IPS-NIHi7 (cell line): ENCODE data around the gene RNF212.
A peak's percentile ranks its signal among the peaks of the same experiment; 100 is the strongest.

Source experiments
- DNase-seq: peaks from one replicate; pipeline ENCODE4 v3.0.0; 2012; ENCODE audit warnings: mixed read lengths; ENCODE audit errors: extremely low spot score

The RNF212 gene

DNA sequence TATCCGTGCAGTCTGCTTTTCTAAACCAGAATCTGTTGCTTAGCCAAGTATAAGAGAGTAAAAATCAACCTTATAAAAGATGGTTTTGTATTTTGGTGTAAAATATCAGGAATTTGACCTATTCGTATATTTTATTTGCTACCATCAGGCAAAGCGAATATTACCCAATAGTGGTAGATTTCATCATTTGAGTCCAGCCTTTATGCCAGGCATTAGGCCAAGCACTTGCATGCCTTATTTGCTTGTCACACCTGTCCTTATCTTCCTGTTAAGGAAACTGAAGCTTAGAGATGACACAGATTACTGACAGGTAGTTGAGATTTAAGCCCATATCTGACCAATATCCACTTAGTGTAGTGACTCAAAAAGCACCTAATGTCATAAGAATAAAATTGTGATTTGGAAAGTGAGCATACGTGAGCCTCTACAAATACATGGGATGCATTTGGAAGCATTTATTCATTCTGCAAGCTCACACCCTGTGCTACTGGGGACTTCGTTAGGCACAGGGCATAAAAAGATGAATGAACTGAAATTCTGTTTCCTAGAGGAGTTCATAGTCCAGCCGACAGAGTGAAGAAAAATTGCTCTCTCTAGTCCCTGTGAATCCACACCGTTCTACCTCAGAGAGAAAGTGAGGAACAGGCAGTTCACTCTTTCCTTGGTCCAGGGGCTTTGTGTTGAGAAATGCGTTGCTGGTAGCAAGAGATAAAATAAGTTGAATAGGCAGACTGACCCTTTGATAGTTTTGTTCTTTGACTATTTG lies 2.3 kb upstream of the RNF212 start:
- no peak for DNase-seq

DNA sequence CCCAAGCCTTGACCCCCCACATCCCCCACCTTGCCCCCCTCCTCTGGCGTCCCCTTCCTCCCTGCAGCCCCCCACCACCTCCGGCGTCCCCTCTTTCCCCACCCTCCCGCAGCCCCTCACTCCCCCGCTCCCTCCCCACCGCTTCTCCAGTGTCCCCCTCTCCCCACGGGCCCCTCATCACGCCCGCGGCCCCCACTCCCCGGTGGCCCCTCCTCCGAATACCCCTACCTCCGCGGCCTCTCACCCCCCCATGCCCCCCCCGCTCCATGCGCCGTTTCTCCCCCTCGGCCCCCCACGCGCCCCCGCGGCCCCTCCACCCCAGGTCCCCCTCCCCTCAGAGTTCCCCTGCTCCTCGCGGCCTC lies 562 bp downstream of the RNF212 start:
- DNase-seq = no peak

DNA sequence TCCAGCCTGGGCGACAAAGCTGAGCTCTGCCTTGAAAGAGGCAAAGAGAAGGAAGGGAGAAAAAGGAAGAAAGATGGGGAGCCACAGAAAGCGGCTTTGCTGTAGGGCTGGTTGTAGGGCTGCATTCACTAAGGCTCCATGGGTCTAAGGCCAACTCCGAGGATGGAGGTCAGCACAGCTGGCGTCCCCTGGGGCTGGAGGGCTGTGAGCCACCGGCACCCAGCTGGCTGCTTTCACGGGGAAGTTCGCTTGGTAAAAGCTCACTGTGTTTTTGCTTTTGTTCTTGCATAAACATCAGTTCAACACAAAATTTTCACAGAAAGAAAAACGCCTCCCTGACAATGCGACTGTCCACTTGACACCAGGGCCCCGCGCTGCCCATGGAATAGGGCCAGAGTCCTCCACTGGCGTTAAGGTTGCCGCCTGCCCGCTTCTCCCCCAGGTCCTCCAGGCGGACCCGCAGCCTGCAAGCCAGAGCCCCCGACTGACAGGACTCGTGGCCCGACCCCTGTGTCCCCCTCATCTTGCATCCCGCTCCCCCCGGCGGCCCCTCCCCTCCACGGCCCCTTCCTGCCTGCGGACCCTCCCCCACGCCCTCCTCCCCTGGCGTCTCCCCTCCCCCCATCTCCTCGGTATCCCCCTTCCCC lies 1.1 kb downstream of the RNF212 start:
- no peak for DNase-seq

DNA sequence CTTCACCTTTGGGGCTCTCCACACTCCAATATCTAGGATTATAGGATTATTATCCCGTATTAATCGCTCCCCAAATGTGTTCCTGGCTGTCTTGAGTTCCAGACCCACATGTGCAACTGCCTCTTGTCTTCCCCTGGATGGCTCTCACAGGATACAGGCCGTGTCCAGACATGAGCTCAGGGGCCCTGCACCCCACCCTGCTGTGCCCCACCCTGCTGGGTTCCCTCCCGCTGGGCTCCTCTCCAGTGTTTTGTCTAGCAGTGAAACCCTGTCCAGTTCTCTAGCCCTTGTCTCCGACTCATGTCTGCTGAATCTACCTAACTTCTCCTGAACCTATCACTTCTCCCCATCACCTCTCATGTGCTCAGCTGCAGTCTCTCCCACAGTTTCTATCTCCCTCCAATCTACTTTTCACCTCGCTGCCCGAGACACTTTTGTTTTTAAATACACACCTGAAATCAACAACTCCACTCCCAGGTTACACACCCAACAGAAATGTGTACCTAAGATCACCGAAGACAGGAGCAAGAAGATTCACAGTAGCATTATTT lies 2.0 kb downstream of the RNF212 start:
- no peak for DNase-seq

DNA sequence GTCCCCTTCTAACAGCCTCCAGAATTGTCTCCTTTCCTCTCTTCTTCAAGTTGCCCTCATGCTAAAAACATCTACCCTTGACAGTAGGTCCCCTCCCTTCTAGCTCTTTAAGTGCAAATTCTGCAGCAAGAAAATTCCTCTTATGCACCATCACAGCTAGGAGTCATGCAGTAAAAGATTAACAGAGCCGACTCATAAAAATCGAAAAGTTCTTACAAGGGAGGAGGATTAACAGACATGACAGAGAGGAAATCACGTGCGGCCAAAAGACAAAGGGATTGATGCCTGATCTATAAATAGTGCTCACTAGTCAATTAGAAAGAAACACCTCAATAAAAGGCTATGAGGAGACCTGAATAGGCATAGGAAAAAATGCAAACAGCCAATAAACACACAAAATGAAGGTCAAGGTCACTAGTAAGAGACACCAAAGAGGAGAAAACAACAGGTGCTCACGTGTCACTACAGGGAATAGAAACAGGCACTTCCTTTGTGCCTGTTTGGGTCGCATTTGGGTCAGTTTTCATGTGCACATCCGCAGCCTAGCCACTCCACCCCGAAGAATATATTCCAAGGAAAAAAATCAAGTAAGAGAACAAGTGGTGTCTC lies 3.4 kb downstream of the RNF212 start:
- no peak for DNase-seq

DNA sequence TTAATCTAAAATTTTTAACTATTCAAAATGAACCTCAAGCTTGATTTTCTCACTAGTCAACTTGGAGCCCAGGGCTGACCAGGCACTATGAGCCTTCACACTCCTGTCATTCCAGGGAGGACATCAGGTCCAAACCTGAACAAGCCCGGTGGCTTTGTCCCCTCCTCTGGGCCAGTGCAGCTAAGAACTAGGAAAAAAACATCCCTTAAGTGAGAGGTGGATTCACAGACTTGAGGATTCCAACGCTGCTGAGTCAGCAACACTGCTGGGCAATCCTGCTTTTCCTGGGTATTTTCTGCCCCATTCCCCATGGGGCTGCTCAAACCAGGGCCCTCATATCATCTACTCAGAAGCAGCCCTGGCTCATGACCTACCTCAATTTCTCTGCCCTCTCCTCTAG lies 4.0 kb downstream of the RNF212 start:
- no peak for DNase-seq

DNA sequence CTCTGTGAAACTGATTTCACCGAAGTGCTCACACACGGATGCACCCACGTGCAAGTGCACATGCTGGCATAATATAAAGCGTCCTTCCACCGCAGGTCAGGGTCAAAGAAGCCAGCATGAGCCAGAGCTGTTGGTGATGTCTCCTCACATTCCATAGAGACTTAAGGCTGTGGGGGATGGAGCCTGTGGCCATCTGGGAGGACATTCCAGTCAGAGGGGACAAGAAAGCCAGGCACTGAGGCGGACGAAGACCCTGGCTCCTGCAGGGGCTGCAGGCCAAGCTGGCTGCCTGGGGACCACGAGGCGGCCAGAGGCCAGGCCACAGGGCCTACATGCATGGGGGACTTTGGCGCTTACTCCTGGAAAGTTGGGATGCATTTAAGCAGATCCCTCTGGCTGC lies 7.7 kb downstream of the RNF212 start:
- DNase-seq = no peak

DNA sequence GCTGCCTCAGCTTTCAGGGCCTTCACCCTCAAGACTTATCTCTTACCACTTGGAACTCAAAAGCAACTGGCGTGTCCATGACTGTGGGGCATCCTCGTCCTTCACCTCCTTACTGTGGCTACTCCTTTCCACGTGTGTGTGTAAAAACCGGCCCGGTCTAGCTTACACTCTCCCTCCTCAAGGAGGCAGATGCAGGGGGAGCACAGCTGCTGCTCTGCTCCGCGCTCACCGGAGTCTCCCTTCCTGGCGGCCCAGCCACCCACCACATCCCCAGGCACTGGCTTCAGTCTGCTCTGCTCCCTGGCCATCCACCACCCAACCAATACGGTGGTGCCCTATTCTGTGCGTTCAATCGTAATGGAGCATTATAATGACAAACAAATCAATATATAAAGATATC lies 8.3 kb downstream of the RNF212 start:
- no peak for DNase-seq

DNA sequence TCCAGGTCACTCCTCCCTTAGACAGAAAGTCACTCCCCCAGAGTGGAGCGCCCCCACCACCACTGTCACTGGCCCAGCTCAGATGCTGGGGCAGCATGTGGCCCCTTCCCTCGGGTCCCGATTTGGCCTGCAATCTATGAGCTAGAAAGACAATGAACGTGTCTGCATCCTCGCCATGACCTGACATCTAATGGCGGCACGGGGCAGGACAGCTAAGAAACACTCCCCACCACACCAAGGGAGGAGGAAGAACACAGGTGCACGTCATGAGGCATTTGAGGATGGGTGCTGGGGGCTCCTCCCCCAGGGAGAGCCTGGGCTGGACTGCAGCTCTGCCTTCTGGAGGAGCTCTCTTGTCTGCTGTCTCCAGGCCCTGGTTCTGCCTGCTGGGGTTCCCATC lies 8.7 kb downstream of the RNF212 start:
- DNase-seq = no peak

DNA sequence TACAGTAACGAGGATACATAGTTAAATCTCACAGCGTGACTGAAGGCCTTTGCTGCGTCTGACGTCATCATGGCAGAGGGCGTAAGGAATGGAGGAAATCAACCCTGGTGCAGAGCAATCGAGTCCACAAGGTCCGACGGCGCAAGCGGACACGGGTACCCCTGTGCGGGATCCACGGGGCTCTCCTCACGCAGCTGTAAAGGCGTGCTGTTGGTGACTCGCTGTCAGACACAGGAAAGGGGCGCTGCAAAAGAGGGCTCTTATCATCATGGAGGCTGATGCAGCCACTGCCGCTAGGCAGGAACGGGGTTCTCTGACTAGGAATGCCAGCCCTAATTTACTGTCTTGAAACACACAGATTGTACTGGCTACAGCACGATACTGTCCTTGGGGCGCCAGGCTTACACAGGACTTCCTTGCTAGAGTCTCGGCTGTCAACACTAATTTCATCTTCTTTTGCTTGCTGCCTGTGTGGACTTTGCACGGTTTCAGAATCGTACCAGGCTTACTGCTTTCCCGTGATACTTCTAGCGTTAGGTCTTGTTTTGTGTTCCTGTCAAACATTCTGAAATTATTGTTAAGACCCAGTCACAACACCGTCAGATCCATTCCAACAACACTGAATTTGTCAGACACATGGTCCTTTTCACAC lies 13.6 kb downstream of the RNF212 start:
- DNase-seq = no peak

DNA sequence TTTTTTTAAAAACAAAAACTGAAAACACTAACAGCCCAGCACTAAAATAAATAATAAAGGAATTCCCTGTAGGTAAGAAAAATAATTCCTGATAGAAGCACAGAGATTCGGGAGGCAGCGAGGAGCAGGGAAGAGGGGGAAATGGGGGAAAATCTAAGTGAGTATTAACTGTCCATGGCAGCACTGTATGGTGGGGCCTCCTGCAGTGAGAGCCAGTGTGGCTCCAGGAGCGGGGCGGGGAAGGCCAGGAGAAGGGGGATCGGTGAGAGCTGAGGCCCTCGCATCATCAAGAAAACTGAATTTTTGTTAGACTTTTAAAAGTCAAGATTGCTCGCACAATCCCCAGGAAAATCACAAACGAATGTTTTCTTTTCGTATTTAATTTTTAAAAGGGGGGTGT lies 14.1 kb downstream of the RNF212 start:
- DNase-seq = no peak

DNA sequence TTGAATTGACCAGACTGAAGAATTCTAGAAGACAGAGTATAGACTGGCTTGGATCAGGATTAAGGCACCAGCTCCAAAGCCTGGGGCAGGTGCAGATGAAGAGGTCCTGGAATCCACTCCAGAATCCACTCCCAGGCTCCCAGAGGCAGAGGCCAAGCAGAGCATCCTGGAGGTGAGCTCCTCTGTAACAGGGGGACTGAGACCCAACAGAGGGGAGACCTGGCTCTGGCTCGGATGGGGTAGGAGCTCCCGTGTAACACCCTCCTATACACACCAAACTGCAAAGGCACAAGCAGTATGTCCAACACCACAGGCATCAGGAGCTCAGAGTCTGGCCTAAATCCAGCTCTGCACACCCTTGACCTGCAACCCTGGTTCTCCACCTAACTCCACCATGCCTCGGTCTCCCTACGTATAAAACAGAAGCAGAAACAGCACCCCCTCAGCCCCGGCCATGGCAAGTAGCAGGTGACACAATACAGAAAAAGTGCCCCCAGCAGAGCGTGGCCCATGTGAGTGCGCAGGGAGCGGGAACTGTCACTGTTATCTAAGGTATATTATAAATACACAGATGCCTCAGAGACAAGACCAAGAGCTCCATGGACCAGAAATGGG lies 14.9 kb downstream of the RNF212 start:
- DNase-seq = no peak

DNA sequence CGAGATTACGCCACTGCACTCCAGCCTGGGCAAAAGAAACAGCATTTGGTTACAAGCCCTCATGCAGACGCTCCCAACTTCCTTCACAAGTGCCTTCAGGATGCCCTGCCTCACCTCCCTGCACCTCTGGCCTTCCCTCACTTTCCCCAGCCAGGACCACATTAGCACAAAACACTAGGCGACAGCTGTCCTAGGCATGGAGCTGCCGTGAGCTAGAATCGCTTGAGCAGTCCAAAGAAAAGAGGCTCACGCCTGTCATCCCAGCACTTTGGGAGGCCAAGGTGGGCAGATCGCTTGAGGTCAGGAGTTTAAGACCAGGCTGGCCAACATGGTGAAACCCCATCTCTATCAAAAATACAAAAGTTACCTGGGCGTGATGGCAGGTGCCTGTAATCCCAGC lies 15.8 kb downstream of the RNF212 start:
- no peak for DNase-seq

DNA sequence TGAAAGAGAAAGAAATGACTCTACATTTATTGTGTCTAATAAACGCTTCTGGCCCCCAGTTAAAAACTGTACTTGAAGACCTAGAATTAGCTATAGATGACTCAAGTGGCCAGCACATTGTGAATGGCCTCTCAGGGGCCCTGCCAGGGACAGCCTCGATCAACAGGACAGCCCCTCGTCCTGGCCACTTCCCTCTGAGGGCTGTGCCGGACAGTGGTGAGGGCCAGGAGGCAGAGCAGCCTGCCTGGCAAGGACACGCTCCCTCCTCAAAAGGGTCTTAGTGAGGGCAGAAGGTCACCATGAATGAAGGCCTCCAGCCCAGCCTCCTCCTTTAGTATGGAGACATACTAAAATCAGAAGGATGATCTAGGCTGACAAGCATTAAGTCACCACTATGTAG lies 16.5 kb downstream of the RNF212 start:
- DNase-seq = no peak

DNA sequence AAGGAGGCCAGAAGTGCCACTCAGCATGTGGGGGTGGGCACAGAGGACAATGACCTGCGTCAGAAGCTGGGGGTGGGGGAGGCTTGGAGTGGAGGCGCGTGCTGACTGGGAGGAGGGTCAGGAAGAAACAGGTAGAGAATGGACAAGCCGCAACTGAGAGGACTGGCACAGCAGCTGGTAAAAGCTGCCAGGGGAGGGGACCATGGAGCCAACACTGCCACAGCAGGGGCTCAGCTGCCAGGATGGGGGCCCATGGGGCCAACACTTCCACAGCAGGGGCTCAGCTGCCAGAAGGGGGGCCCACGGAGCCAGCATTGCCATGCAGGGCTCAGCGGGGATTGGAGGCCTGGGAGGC lies 19.1 kb downstream of the RNF212 start:
- no peak for DNase-seq

DNA sequence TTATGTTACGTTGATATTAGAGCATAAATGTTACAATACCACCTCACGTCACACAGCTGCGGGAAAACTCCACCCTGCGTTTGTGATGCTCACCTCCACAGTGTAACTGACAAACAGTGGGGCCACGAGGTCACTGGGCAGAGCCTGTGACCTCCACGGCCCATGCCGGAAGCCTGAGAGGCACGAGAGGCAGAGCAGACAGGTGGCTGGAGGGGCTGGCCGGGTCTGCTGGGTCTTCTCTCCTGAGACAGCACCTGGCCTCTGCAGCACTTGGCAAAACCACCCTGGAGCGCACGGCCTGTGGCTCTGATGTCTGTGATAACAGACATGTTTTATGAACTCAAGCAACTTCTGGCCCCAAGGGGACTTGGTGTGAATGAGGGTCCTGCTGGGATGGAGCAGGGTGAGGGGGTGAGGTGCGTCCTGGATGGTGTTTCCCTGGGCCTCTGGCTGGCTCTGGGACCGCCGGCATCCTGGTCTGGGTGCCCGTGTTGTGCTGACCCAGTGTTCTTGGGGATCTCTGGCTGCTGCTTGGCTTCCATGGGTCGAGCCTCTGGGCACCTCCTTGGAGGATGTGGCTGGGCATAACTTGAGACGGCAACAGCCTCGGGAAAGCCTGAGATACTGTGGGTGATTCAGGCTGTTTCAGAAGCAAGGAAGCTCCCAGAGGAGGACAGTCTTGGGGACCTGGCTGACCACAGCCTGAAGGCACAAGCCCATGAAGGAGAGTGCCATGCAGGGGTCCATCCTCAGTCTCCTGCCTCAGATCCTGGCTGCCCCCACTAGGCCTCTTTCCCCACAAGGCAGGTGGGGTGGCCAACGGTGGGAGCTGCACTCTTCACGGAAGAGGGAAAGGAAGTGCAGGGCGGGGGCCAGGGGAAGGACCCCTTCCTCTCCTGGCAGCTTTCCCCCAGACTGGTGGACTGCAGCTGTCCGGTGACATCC lies 19.7 kb downstream of the RNF212 start:
- no peak for DNase-seq

DNA sequence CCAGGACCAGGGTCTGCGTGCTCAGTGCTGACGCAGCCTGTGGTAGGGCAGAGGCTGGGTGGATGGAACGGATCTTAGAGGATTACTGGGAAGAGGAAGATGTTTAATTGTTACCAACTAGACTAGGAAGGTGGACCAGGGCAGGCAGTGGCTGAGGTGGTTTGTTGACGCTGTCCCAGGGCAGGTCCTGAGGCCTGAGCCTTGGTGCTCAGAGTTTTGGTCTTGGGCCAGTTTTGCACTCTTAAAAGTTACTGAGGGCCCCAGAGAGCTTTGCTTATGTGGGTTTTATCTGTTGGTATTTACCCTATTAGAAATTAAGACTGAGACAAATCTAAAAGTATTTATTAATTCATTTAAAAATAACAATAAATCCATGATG lies 20.4 kb downstream of the RNF212 start:
- DNase-seq = no peak

DNA sequence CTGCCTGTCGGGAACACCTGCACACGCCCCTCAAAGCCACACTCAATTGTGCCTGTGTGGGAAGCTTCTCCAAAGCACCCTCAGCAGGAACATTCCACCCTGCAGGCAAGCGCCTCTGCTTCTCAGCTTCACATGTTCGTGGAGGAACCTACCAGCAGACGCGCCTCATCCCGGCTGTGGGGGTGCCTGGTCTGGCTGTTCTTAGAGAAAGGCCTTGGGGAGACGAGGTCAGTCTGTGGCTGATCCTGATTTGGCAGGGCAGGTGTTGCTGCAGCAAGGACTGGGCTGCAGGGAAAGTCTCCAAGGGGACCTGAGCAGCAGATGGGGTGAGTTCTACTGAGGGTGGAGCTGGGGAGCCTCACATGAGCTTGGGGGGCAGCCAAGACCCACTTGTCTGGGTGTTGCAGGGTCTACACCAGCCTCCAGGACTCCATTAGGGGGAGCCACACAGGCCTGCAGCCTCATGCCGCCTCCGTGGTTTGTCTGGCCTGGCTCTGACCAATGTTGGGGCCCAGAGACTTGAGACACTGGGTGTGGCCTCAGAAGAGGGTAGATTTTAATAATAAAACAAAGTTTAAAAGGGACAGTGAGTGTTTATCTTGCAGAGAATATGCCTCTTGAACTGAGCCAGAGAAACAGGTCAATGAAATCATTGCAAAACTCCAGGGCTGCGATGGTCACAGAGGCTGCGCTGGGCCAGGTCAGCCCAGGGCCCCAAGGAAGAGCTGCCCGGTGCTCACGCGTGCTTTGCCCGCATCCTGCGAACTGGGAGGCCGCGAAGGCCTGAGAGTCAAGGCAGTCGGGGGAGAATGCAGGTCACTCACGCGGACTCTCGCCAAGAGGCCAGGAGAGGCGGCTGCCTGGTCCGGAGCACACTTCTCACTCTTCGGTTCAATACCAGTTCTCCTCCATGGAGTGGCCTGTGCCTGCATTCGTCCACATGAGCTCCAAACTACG lies 21.1 kb downstream of the RNF212 start:
- DNase-seq = peak; percentile 67

DNA sequence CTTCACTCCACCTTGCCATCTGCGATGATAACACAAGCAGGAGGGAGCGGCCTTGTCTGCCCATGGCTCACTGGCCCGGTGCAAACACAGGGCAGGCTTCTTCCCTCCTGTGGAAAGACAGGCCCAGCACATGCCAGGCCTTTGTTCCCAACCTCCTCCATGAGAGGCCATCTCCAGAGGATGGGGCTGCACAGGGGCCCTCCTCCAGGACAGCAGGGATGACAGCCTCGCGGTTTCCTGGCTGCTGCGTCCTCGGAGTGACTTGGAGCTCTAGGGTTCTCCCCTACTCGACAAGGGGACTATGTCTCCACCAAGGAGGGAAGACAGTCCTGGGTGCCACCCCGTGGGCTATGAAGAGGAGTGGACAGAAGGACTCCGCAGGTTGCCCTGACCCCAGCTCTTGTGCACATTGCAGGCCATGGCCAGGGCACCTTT lies 21.8 kb downstream of the RNF212 start:
- no peak for DNase-seq
